Measurements from ENCODE around the gene HLA-DPA1.

DNA sequence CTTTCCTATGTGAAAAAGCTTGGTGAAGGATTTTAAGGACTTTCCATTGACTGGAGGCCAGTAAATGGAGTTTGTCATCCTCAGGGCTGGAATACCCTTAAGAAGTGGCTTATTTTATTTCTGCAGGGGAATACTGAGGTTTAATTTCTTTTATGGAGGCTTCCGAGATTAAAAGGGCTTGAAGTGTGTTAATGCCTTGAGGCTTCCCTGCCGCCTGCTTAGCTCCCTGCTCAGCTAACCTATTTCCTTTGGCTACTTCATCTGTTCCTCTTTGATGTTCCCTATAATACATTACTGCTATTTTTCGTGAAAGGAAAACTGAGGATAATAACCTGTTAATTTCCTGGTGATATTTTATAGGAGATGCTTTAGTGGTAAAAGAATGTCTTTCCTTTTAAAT is 46.6 kb upstream of the HLA-DPA1 start:
- TF ChIP-seq CREB1 (IDR thresholded peaks at IDR 0.05; ENCODE audit: low read depth) (no peak), POLR2A (IDR thresholded peaks at IDR 0.05; ENCODE audit: low read depth, low read length) (no peak)
- TF ChIP-seq, protein P1, sequence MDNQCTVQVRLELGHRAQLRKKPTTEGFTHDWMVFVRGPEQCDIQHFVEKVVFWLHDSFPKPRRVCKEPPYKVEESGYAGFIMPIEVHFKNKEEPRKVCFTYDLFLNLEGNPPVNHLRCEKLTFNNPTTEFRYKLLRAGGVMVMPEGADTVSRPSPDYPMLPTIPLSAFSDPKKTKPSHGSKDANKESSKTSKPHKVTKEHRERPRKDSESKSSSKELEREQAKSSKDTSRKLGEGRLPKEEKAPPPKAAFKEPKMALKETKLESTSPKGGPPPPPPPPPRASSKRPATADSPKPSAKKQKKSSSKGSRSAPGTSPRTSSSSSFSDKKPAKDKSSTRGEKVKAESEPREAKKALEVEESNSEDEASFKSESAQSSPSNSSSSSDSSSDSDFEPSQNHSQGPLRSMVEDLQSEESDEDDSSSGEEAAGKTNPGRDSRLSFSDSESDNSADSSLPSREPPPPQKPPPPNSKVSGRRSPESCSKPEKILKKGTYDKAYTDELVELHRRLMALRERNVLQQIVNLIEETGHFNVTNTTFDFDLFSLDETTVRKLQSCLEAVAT (IDR thresholded peaks at IDR 0.05): no peak

All from GM12878 (cell line).